Fibroblast of skin of left biceps (primary cell): ENCODE results near the gene CCNL1.
"Not testable (repeated sequence)": the region's sequence is repeated elsewhere in the genome, so short reads cannot be mapped to it uniquely, and the experiment has no call there.

Experiments
- DNase-seq, 2 experiments: peaks; one replicate each; pipeline ENCODE4 v3.0.0-alpha.2; 2013; ENCODE audit warnings: low read depth in 2 of 2

CCNL1 gene

DNA sequence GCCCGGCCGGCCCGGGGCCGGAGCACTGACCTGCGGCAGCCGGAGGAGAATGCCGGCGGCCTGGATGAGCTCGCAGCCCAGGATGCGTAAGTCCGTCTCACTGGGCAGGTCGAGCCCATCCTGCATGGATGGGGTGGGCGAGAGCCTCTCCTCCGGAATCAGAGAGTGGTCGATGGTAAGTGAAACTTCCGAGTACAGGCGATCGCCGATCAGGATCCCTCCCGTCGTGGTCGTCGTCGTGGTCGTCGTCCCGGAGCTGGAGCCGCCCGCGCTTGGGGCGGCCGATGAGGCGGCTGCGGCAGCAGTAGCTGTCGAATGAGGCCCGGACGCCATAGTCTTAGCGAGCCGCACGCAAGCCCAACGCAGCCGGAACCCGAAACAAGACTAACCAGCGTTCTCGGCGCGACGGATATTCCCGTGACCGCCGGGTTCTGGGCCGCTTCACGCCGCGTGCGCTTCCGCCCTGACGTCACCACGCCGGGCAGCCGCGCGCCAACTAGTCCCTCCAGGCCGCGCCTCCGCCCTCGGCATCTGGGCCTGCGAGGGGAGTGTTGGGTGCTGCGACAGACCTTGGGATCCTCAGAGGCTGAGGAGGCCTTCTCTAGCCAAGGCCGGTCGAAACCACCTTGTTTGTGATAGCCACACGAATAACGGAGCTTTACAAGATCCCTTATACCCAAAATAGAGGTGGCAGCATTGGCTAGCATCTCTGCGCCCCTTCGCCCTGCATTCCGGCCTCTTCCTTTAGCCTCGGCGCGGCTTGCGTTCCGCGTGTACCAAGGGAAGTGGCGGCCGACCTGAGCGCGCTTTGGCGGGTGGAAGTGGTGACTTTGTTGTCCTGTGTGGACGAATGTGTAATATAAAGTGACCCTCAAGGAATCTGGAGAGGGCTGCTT is at the start of gene CCNL1:
TSS of gene CCNL1 (minus strand) at position 386 of the 896 bp plus-strand sequence. CDS start at position 333, 53 bp downstream.
- peak; percentile 95 to 96 for DNase-seq

- no peak for DNase-seq
These were observed 44.9 kb upstream of the CCNL1 start for GRCh38 chr3:157204880-157205279.

GRCh38 chr3:157204431-157204830 is 44.5 kb upstream of the CCNL1 start:
- peak; percentile 20 to 34 for DNase-seq

- DNase-seq: peak in 1 of 2 experiments; percentile 27
These were observed 41.8 kb upstream of the CCNL1 start for GRCh38 chr3:157201648-157202278.

GRCh38 chr3:157199841-157200240 is 39.9 kb upstream of the CCNL1 start:
- DNase-seq: no peak

DNA sequence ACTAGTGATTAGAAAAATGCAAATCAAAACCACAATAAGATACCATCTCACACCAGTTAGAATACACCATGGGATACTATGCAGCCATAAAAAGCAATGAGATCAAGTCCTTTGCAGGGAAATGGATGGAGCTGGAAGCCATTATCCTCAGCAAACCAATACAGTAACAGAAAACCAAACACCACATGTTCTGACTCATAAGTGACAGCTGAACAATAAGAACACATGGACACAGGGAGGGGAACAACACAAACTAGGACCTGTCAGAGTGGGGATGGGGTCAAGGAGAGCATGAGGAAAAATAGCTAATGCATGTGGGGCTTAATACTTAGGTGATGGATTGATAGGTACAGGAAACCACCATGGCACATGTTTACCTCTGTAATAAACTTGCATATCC is 36.0 kb upstream of the CCNL1 start:
- no peak for DNase-seq

- not testable (repeated sequence) for DNase-seq
These were observed 31.2 kb upstream of the CCNL1 start for GRCh38 chr3:157191149-157191548.

- DNase-seq: no peak
These were observed 30.5 kb upstream of the CCNL1 start for GRCh38 chr3:157190380-157190872.

GRCh38 chr3:157188391-157188790 is 28.4 kb upstream of the CCNL1 start:
- DNase-seq: no peak

GRCh38 chr3:157182879-157183278 is 22.9 kb upstream of the CCNL1 start:
- DNase-seq: no peak

GRCh38 chr3:157180262-157180661 is 20.3 kb upstream of the CCNL1 start:
- DNase-seq: no peak

- DNase-seq: no peak
These were observed 19.4 kb upstream of the CCNL1 start for GRCh38 chr3:157179365-157179803.

- DNase-seq: not testable (repeated sequence)
These were observed 18.8 kb upstream of the CCNL1 start for GRCh38 chr3:157178503-157179364.

DNA sequence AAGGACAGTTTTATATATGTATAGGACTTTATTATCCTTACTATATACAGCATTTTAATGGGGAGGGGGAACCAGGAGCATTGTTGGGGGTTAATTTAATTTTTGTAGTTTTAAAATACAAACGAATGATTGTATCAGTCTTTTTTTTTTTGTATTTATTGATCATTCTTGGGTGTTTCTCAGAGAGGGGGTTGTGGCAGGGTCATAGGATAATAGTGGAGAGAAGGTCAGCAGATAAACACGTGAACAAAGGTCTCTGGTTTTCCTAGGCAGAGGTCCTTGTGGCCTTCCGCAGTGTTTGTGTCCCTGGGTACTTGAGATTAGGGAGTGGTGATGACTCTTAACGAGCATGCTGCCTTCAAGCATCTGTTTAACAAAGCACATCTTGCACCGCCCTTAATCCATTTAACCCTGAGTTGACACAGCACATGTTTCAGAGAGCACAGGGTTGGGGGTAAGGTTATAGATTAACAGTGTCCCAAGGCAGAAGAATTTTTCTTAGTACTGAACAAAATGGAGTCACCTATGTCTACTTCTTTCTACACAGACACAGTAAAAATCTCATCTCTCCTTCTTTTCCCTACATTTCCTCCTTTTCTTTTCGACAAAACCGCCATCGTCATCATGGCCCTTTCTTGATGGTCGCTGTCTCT is 18.0 kb upstream of the CCNL1 start:
- not testable (repeated sequence) for DNase-seq

GRCh38 chr3:157176934-157177333 is 17.0 kb upstream of the CCNL1 start:
- no peak for DNase-seq

- DNase-seq: peak; percentile 57 to 62
These were observed 16.0 kb upstream of the CCNL1 start for GRCh38 chr3:157175691-157176507.

- DNase-seq: peak; percentile 100
These were observed 14.9 kb upstream of the CCNL1 start for GRCh38 chr3:157174649-157175498.

- DNase-seq: no peak
These were observed 14.3 kb upstream of the CCNL1 start for GRCh38 chr3:157174290-157174648.

GRCh38 chr3:157173343-157173742 is 13.4 kb upstream of the CCNL1 start:
- DNase-seq: not testable (repeated sequence)
